Measurements from ENCODE around the gene ARHGEF17. TPM values are rescaled to one million over a fixed set of nuclear protein-coding genes. Genes with fewer than 3 reads are reported as not detected.

ARHGEF17 gene
- polyA plus RNA-seq, 2 donors = 8.2 to 11.8 TPM

Other genes starting within 250 kb of the ARHGEF17 start
- gene FCHSD2, start 166.0 kb upstream of the ARHGEF17 start, polyA plus RNA-seq = 1 to 10 TPM; 3.7 to 4.7 TPM
- 10 to 100 TPM; 17.8 to 26.0 TPM for gene P2RY2, start 90.0 kb upstream of the ARHGEF17 start, polyA plus RNA-seq
- gene P2RY6, start 35.9 kb upstream of the ARHGEF17 start, polyA plus RNA-seq = 1 to 10 TPM in 1 of 2 donors, under 1 TPM in 1; 0.71 to 1.7 TPM
- gene RELT, start 68.1 kb downstream of the ARHGEF17 start, polyA plus RNA-seq = 1 to 10 TPM; 3.8 to 3.9 TPM

Data from esophagus (tissue), 2 donors.